ENCODE results near the gene KDM4B. TPM values are rescaled to one million over a fixed set of nuclear protein-coding genes. Genes with fewer than 3 reads are reported as not detected.

The KDM4B gene
- total and polyA plus RNA-seq, 4 donors, result 3.2 to 19.7 (median 12.9) TPM

GRCh38 chr19:4979211-4979807 is 10.4 kb downstream of the KDM4B start:
- TF ChIP-seq MAX (IDR thresholded peaks at IDR 0.05) (no peak), REST (IDR thresholded peaks at IDR 0.05) (peak; percentile 57), HNF4A (conservative IDR thresholded peaks at IDR 0.05) (peak in 1 of 2 donors; percentile 68), RXRA (IDR thresholded peaks at IDR 0.05) (peak in 1 of 2 donors; percentile 47), CTCF (IDR thresholded peaks at IDR 0.05; ENCODE audit: low read depth, low read length, missing input control) (no peak), YY1 (IDR thresholded peaks at IDR 0.05) (peak; percentile 29)
- Histone ChIP-seq H3K4me1 (ENCODE audit: control insufficient read depth in 4 of 4, insufficient read depth in 4 of 4, low read length in 3 of 4) (peaks cover 4 to 47% (median 28%) of the 10 kb centered on the region in 4 donors), H3K36me3 (ENCODE audit: control insufficient read depth in 4 of 4, insufficient read depth in 3 of 4, low read depth in 1 of 4, low read length in 3 of 4) (peaks cover 0 to 5% (median 2%) of the 10 kb centered on the region in 4 donors), H3K4me3 (ENCODE audit: low read depth in 1 of 3, low read length in 3 of 3) (no peak overlapping the region), H3K9ac (ENCODE audit: low read depth in 1 of 2, low read length in 2 of 2) (no peak overlapping the region), H3K27me3 (ENCODE audit: control insufficient read depth in 4 of 4, insufficient read depth in 4 of 4, low read length in 3 of 4) (no peaks in the 10 kb centered on the region), H3K9me3 (ENCODE audit: control insufficient read depth in 4 of 4, low read length in 3 of 4) (no peaks in the 10 kb centered on the region), H3K27ac (ENCODE audit: low read depth in 1 of 2, low read length in 2 of 2) (peak overlapping the region; percentile 25 to 65)
- WGBS, result 62% methylated on average over 8 of the region's 8 CpGs
- no peak for DNase-seq (ENCODE audit: low spot score)

- no peak for TF ChIP-seq FOXA2 (IDR thresholded peaks at IDR 0.05)
- no peak for TF ChIP-seq YY1 (IDR thresholded peaks at IDR 0.05)
- TF ChIP-seq ATF3 (IDR thresholded peaks at IDR 0.05), result no peak
- no peak for TF ChIP-seq HNF4A (conservative IDR thresholded peaks at IDR 0.05)
- TF ChIP-seq HNF4G (IDR thresholded peaks at IDR 0.05), result no peak
- TF ChIP-seq EGR1 (IDR thresholded peaks at IDR 0.05; ENCODE audit: low read depth in 2 of 2), result no peak
- TF ChIP-seq NR2F2 (IDR thresholded peaks at IDR 0.05), result no peak
- no peak for TF ChIP-seq SP1 (IDR thresholded peaks at IDR 0.05)
- no peak for TF ChIP-seq RXRA (IDR thresholded peaks at IDR 0.05)
- TF ChIP-seq RAD21 (IDR thresholded peaks at IDR 0.05), result no peak
- no peak for TF ChIP-seq JUND (IDR thresholded peaks at IDR 0.05)
- no peak for TF ChIP-seq MAX (IDR thresholded peaks at IDR 0.05)
- no peak for TF ChIP-seq REST (IDR thresholded peaks at IDR 0.05)
- TF ChIP-seq ZBTB33 (IDR thresholded peaks at IDR 0.05), result no peak
- TF ChIP-seq FOXA1 (IDR thresholded peaks at IDR 0.05), result no peak
- TF ChIP-seq GABPA (IDR thresholded peaks at IDR 0.05 in 1 of 2, conservative IDR thresholded peaks at IDR 0.05 in 1 of 2), result no peak
- TF ChIP-seq TAF1 (conservative IDR thresholded peaks at IDR 0.05), result no peak
- Histone ChIP-seq H3K27me3 (ENCODE audit: control insufficient read depth in 4 of 4, insufficient read depth in 4 of 4, low read length in 3 of 4) (no peaks in the 10 kb centered on the region), H3K9ac (ENCODE audit: low read depth in 1 of 2, low read length in 2 of 2) (no peak overlapping the region), H3K9me3 (ENCODE audit: control insufficient read depth in 4 of 4, low read length in 3 of 4) (no peaks in the 10 kb centered on the region), H3K36me3 (ENCODE audit: control insufficient read depth in 4 of 4, insufficient read depth in 3 of 4, low read depth in 1 of 4, low read length in 3 of 4) (peaks cover 0 to 5% (median 2%) of the 10 kb centered on the region in 4 donors), H3K27ac (ENCODE audit: low read depth in 1 of 2, low read length in 2 of 2) (no peak overlapping the region), H3K4me3 (ENCODE audit: low read depth in 1 of 3, low read length in 3 of 3) (no peak overlapping the region), H3K4me1 (ENCODE audit: control insufficient read depth in 4 of 4, insufficient read depth in 4 of 4, low read length in 3 of 4) (peaks cover 4 to 42% (median 25%) of the 10 kb centered on the region in 4 donors)
- 84% methylated on average over 3 of the region's 3 CpGs for WGBS
- no peak for DNase-seq (ENCODE audit: low spot score)
Measured at GRCh38 chr19:4980067-4980466, 11.2 kb downstream of the KDM4B start.
